ENCODE results near the gene RBM19.
"Not testable (repeated sequence)": the region's sequence is repeated elsewhere in the genome, so short reads cannot be mapped to it uniquely, and the experiment has no call there.

- not testable (repeated sequence) for TF ChIP-seq BHLHE40, CTBP1 (IDR thresholded peaks at IDR 0.05; ENCODE audit: borderline replicate concordance)
These were observed 156.5 kb downstream of the RBM19 start for GRCh38 chr12:113809462-113810220.
